Astrocyte (in vitro differentiated cells and primary cell): ENCODE results near the gene SH3GL2. TPM values are rescaled to one million over a fixed set of nuclear protein-coding genes. Genes with fewer than 3 reads are reported as not detected.

ENCODE experiments used
- DNase-seq: peaks from one replicate; pipeline ENCODE4 v3.0.0-alpha.2; 2010; ENCODE audit warnings: low read depth
- FAIRE-seq: peaks from 2 replicates; lab custom pipeline; 2011; peaks lifted over from hg19 to GRCh38; lab: Jason Lieb, UNC
- H2AFZ ChIP-seq: 2 replicates; pipeline ENCODE4 v1.6.0; 2012; ENCODE audit warnings: low read depth, low read length, inconsistent platforms
- H3K27ac ChIP-seq: 2 replicates; pipeline ENCODE4 v1.5.1; 2011; ENCODE audit warnings: low read depth, low read length, inconsistent platforms
- H3K27me3 ChIP-seq: 2 replicates; pipeline ENCODE4 v1.6.0; 2011; ENCODE audit warnings: low read length, inconsistent platforms; ENCODE audit not compliant: insufficient read depth
- H3K36me3 ChIP-seq: 2 replicates; pipeline ENCODE4 v1.5.1; 2011; ENCODE audit warnings: low read length, inconsistent platforms; ENCODE audit not compliant: insufficient read depth
- H3K4me1 ChIP-seq: 2 replicates; pipeline ENCODE4 v1.5.1; 2011; ENCODE audit warnings: low read length, inconsistent platforms; ENCODE audit not compliant: insufficient read depth
- H3K4me2 ChIP-seq: 2 replicates; pipeline ENCODE4 v1.6.0; 2012; ENCODE audit warnings: low read length, inconsistent platforms
- H3K4me3 ChIP-seq: 2 replicates; pipeline ENCODE4 v1.5.1; 2011; ENCODE audit warnings: low read depth, mild to moderate bottlenecking, low read length, inconsistent platforms; ENCODE audit not compliant: insufficient read depth
- H3K79me2 ChIP-seq: 2 replicates; pipeline ENCODE4 v1.6.0; 2012; ENCODE audit warnings: mild to moderate bottlenecking, low read length, inconsistent platforms; ENCODE audit not compliant: insufficient read depth
- H3K9ac ChIP-seq: 2 replicates; pipeline ENCODE4 v1.6.0; 2012; ENCODE audit warnings: mild to moderate bottlenecking, low read length, inconsistent platforms
- H3K9me3 ChIP-seq: 2 replicates; pipeline ENCODE4 v1.5.1; 2012; ENCODE audit warnings: low read depth, mild to moderate bottlenecking, low read length, inconsistent platforms; ENCODE audit not compliant: insufficient read depth
- H4K20me1 ChIP-seq: 2 replicates; pipeline ENCODE4 v1.6.0; 2012; ENCODE audit warnings: low read length, inconsistent platforms; ENCODE audit not compliant: insufficient read depth
- H3K27ac Mint-ChIP-seq: one replicate; pipeline ENCODE4 v1.8.0; 2021; ENCODE audit warnings: mild to moderate bottlenecking, mixed read lengths; ENCODE audit not compliant: unreplicated experiment
- H3K27me3 Mint-ChIP-seq: one replicate; pipeline ENCODE4 v1.8.0; 2021; ENCODE audit warnings: low read depth, mixed read lengths; ENCODE audit not compliant: unreplicated experiment
- H3K36me3 Mint-ChIP-seq: one replicate; pipeline ENCODE4 v1.8.0; 2021; ENCODE audit warnings: low read depth, mixed read lengths; ENCODE audit not compliant: unreplicated experiment
- H3K4me1 Mint-ChIP-seq: one replicate; pipeline ENCODE4 v1.8.0; 2021; ENCODE audit warnings: low read depth, mixed read lengths; ENCODE audit not compliant: unreplicated experiment
- H3K4me3 Mint-ChIP-seq: one replicate; pipeline ENCODE4 v1.8.0; 2021; ENCODE audit warnings: mild to moderate bottlenecking, moderate library complexity, mixed read lengths; ENCODE audit not compliant: unreplicated experiment
- H3K9me3 Mint-ChIP-seq: one replicate; pipeline ENCODE4 v1.8.0; 2021; ENCODE audit warnings: mild to moderate bottlenecking, mixed read lengths; ENCODE audit not compliant: unreplicated experiment
- CTCF ChIP-seq: IDR thresholded peaks from 2 replicates; pipeline ENCODE4 v1.5.1; 2011; ENCODE audit warnings: low read depth, mild to moderate bottlenecking, inconsistent platforms, low read length, moderate library complexity; ENCODE audit not compliant: insufficient read depth
- EZH2 ChIP-seq: IDR thresholded peaks from 2 replicates; pipeline ENCODE4 v1.6.1; 2012; ENCODE audit warnings: mild to moderate bottlenecking, low read length, inconsistent platforms; ENCODE audit not compliant: insufficient read depth
- total RNA-seq: library from RNA; stranded (reverse); gene quantifications from 2 replicates; pipeline ENCODE4 v1.2.1, GENCODE V29; 2021

SH3GL2 gene
- total RNA-seq, 1 donor from 2014 or later = 0.16 TPM

GRCh38 chr9:17532461-17532860 is 46.4 kb upstream of the SH3GL2 start:
- no peaks in the 10 kb centered on the region for H3K4me1 ChIP-seq
- no peaks in the 10 kb centered on the region for H4K20me1 ChIP-seq
- no peaks in the 10 kb centered on the region for H3K36me3 Mint-ChIP-seq
- H3K27ac Mint-ChIP-seq = no peak overlapping the region
- FAIRE-seq = no peak
- H3K9me3 Mint-ChIP-seq = no peaks in the 10 kb centered on the region
- H3K4me3 ChIP-seq = no peak overlapping the region
- peaks cover 7% of the 10 kb centered on the region for H3K27me3 Mint-ChIP-seq
- no peaks in the 10 kb centered on the region for H3K79me2 ChIP-seq
- TF ChIP-seq EZH2 = no peak
- TF ChIP-seq CTCF = no peak
- no peak overlapping the region for H3K4me3 Mint-ChIP-seq
- H3K9me3 ChIP-seq = no peaks in the 10 kb centered on the region
- no peak overlapping the region for H3K9ac ChIP-seq
- H3K36me3 ChIP-seq = no peaks in the 10 kb centered on the region
- no peak overlapping the region for H3K4me2 ChIP-seq
- no peaks in the 10 kb centered on the region for H3K27me3 ChIP-seq
- H3K4me1 Mint-ChIP-seq = no peaks in the 10 kb centered on the region
- H2AFZ ChIP-seq = no peak overlapping the region
- no peak overlapping the region for H3K27ac ChIP-seq
- DNase-seq = no peak

GRCh38 chr9:17535176-17535575 is 43.7 kb upstream of the SH3GL2 start:
- DNase-seq (no peak), FAIRE-seq (no peak)
- TF ChIP-seq EZH2 (no peak), CTCF (no peak)
- Mint-ChIP-seq H3K9me3 (no peaks in the 10 kb centered on the region), H3K36me3 (no peaks in the 10 kb centered on the region), H3K4me1 (no peaks in the 10 kb centered on the region), H3K4me3 (no peak overlapping the region), H3K27ac (no peak overlapping the region), H3K27me3 (peaks cover 7% of the 10 kb centered on the region)
- no peaks in the 10 kb centered on the region for H3K36me3 ChIP-seq
- H3K4me1 ChIP-seq = no peaks in the 10 kb centered on the region
- no peaks in the 10 kb centered on the region for H3K79me2 ChIP-seq
- no peak overlapping the region for H3K4me3 ChIP-seq
- no peak overlapping the region for H3K27ac ChIP-seq
- H3K9ac ChIP-seq = no peak overlapping the region
- H2AFZ ChIP-seq = no peak overlapping the region
- no peak overlapping the region for H3K4me2 ChIP-seq
- no peaks in the 10 kb centered on the region for H3K27me3 ChIP-seq
- no peaks in the 10 kb centered on the region for H3K9me3 ChIP-seq
- no peaks in the 10 kb centered on the region for H4K20me1 ChIP-seq

- DNase-seq = no peak
- no peaks in the 10 kb centered on the region for H3K36me3 Mint-ChIP-seq
- FAIRE-seq = no peak
- H3K9me3 Mint-ChIP-seq = peaks cover 4% of the 10 kb centered on the region
- no peak overlapping the region for H2AFZ ChIP-seq
- no peaks in the 10 kb centered on the region for H3K36me3 ChIP-seq
- no peaks in the 10 kb centered on the region for H3K4me1 ChIP-seq
- no peak overlapping the region for H3K4me3 Mint-ChIP-seq
- no peaks in the 10 kb centered on the region for H3K9me3 ChIP-seq
- no peak overlapping the region for H3K27ac ChIP-seq
- H3K4me3 ChIP-seq = no peak overlapping the region
- no peak for TF ChIP-seq CTCF
- TF ChIP-seq EZH2 = no peak
- H3K9ac ChIP-seq = no peak overlapping the region
- peaks cover 7% of the 10 kb centered on the region for H3K27me3 Mint-ChIP-seq
- H3K79me2 ChIP-seq = no peaks in the 10 kb centered on the region
- no peak overlapping the region for H3K4me2 ChIP-seq
- no peaks in the 10 kb centered on the region for H3K4me1 Mint-ChIP-seq
- H4K20me1 ChIP-seq = no peaks in the 10 kb centered on the region
- H3K27me3 ChIP-seq = no peaks in the 10 kb centered on the region
- H3K27ac Mint-ChIP-seq = no peak overlapping the region
Measured at GRCh38 chr9:17536027-17536426, 42.8 kb upstream of the SH3GL2 start.
